Osteoblast (primary cell): ENCODE data around the gene DDX56. TPM values are rescaled to one million over a fixed set of nuclear protein-coding genes. Genes with fewer than 3 reads are reported as not detected.

Experiments
- DNase-seq: peaks from one replicate; pipeline ENCODE4 v3.0.0; 2011; ENCODE audit warnings: low spot score, mixed read lengths; ENCODE audit not compliant: insufficient read length; ENCODE audit errors: missing footprints
- H2AFZ ChIP-seq: 2 replicates; pipeline ENCODE4 v1.6.0; 2011; ENCODE audit warnings: mild to moderate bottlenecking, low read length
- H3K27ac ChIP-seq: 2 replicates; pipeline ENCODE4 v1.5.1; 2011; ENCODE audit warnings: mild to moderate bottlenecking, low read depth, low read length, moderate library complexity
- H3K27me3 ChIP-seq: 2 replicates; pipeline ENCODE4 v1.6.0; 2012; ENCODE audit warnings: mild to moderate bottlenecking, control low read depth, inconsistent platforms, low read length, moderate library complexity; ENCODE audit not compliant: insufficient read depth
- H3K36me3 ChIP-seq: 2 replicates; pipeline ENCODE4 v1.5.1; 2011; ENCODE audit warnings: mild to moderate bottlenecking, low read length, control low read depth, moderate library complexity; ENCODE audit not compliant: insufficient read depth
- H3K4me1 ChIP-seq: 2 replicates; pipeline ENCODE4 v1.5.1; 2011; ENCODE audit warnings: mild to moderate bottlenecking, low read length, control low read depth, moderate library complexity; ENCODE audit not compliant: insufficient read depth
- H3K4me2 ChIP-seq: 2 replicates; pipeline ENCODE4 v1.6.0; 2011; ENCODE audit warnings: mild to moderate bottlenecking, low read length; ENCODE audit not compliant: insufficient read depth
- H3K4me3 ChIP-seq: fragments of 200-600 bp; sonication (generic); 3 replicates; pipeline ENCODE4 v1.5.1; 2012; ENCODE audit warnings: mild to moderate bottlenecking, low read length, inconsistent platforms; ENCODE audit not compliant: insufficient read depth
- H3K79me2 ChIP-seq: 2 replicates; pipeline ENCODE4 v1.6.0; 2012; ENCODE audit warnings: mild to moderate bottlenecking, low read length, control low read depth, inconsistent platforms; ENCODE audit not compliant: insufficient read depth
- H3K9me3 ChIP-seq: 2 replicates; pipeline ENCODE4 v1.5.1; 2011; ENCODE audit warnings: low read depth, low read length, control low read depth
- H4K20me1 ChIP-seq: 2 replicates; pipeline ENCODE4 v1.6.0; 2012; ENCODE audit warnings: mild to moderate bottlenecking, low read length, control low read depth; ENCODE audit not compliant: insufficient read depth
- CTCF ChIP-seq: IDR thresholded peaks from 2 replicates; pipeline ENCODE4 v1.5.1; 2011; ENCODE audit warnings: mild to moderate bottlenecking, low read depth, low read length, moderate library complexity; ENCODE audit errors: extremely low read depth
- total RNA-seq: library from RNA; depleted of rRNA; stranded (reverse); fragments of >200 nt; gene quantifications from 2 replicates; pipeline ENCODE4 v1.2.3, GENCODE V29; 2012

Gene DDX56
- total RNA-seq, 1 donor = 34.7 TPM

GRCh38 chr7:44595934-44596635 is 22.4 kb upstream of the DDX56 start:
- Histone ChIP-seq H3K9me3 (no peaks in the 10 kb centered on the region), H4K20me1 (no peaks in the 10 kb centered on the region), H3K4me2 (no peak overlapping the region), H3K4me1 (no peaks in the 10 kb centered on the region), H3K27ac (no peak overlapping the region), H3K36me3 (no peaks in the 10 kb centered on the region), H3K79me2 (no peaks in the 10 kb centered on the region), H3K4me3 (no peak overlapping the region), H3K27me3 (no peaks in the 10 kb centered on the region), H2AFZ (no peak overlapping the region)
- no peak for DNase-seq
- TF ChIP-seq CTCF = no peak

GRCh38 chr7:44590910-44591309 is 17.2 kb upstream of the DDX56 start:
- DNase-seq = peak; percentile 50
- Histone ChIP-seq H4K20me1 (no peaks in the 10 kb centered on the region), H3K9me3 (no peaks in the 10 kb centered on the region), H3K36me3 (no peaks in the 10 kb centered on the region), H3K27me3 (no peaks in the 10 kb centered on the region), H3K4me3 (no peak overlapping the region), H3K27ac (no peak overlapping the region), H2AFZ (peak overlapping the region; percentile 56), H3K4me2 (peak overlapping the region; percentile 36), H3K4me1 (no peaks in the 10 kb centered on the region), H3K79me2 (no peaks in the 10 kb centered on the region)
- TF ChIP-seq CTCF = no peak

- peak; percentile 76 for DNase-seq
- Histone ChIP-seq H3K4me1 (no peaks in the 10 kb centered on the region), H3K27me3 (no peaks in the 10 kb centered on the region), H4K20me1 (no peaks in the 10 kb centered on the region), H3K4me3 (no peak overlapping the region), H3K4me2 (no peak overlapping the region), H3K27ac (no peak overlapping the region), H3K36me3 (no peaks in the 10 kb centered on the region), H3K79me2 (no peaks in the 10 kb centered on the region), H2AFZ (no peak overlapping the region), H3K9me3 (no peaks in the 10 kb centered on the region)
- TF ChIP-seq CTCF = peak; percentile 69
These were observed 14.4 kb upstream of the DDX56 start for GRCh38 chr7:44587843-44588711.
